Gastroesophageal sphincter (tissue), 4 donors: ENCODE results near the gene GFOD2. TPM values are rescaled to one million over a fixed set of nuclear protein-coding genes. Genes with fewer than 3 reads are reported as not detected.
A peak's percentile ranks its signal among the peaks of the same experiment; 100 is the strongest.

Experiments
- ATAC-seq: fragments of 150-250 bp; one replicate; pipeline ENCODE4 v1.9.1; 2016; ENCODE audit warnings: mild to moderate bottlenecking, moderate library complexity
- H3K27ac ChIP-seq, 4 donors: fragments of 200-600 bp; sonication (generic) in 3 of 4; 1 replicate in 3 of 4; 2 replicates in 1 of 4; pipeline ENCODE4 v1.5.1; 2016 to 2019
- H3K27me3 ChIP-seq: fragments of 200-600 bp; sonication (generic); one replicate; pipeline ENCODE4 v1.5.1; 2019
- H3K36me3 ChIP-seq, 2 donors: fragments of 200-600 bp; sonication (generic); one replicate each; pipeline ENCODE4 v1.5.1; 2019; ENCODE audit warnings: control low read depth in 1 of 2
- H3K4me1 ChIP-seq, 3 donors: fragments of 200-600 bp; sonication (generic); 1 replicate in 2 of 3; 2 replicates in 1 of 3; pipeline ENCODE4 v1.5.1; 2016 to 2019; ENCODE audit warnings: control low read depth in 2 of 3
- H3K4me3 ChIP-seq, 2 donors: fragments of 200-600 bp; sonication (generic); one replicate each; pipeline ENCODE4 v1.5.1; 2019; ENCODE audit warnings: mild to moderate bottlenecking in 1 of 2, moderate library complexity in 1 of 2
- H3K9me3 ChIP-seq, 3 donors: fragments of 200-600 bp; sonication (generic); one replicate each; pipeline ENCODE4 v1.5.1; 2017 to 2019; ENCODE audit warnings: control low read depth in 2 of 3
- CTCF ChIP-seq, 4 experiments: fragments of 200-600 bp in 2 of 4; fragments of 450-650 bp in 2 of 4; sonication (generic) in 1 of 4; IDR thresholded peaks; one replicate each; pipeline ENCODE4 v1.5.1; 2017 to 2019; ENCODE audit warnings: antibody characterized with exemption in 4 of 4, mild to moderate bottlenecking in 2 of 4, moderate library complexity in 2 of 4
- EP300 ChIP-seq: sonication (generic); formaldehyde crosslinking; IDR thresholded peaks from one replicate; pipeline ENCODE4 v1.6.1; 2017; ENCODE audit warnings: antibody characterized with exemption, mild to moderate bottlenecking
- POLR2A ChIP-seq, 2 donors: fragments of 450-650 bp; IDR thresholded peaks; one replicate each; pipeline ENCODE4 v1.6.1; 2017; ENCODE audit warnings: antibody characterized with exemption in 2 of 2, mild to moderate bottlenecking in 2 of 2, moderate library complexity in 1 of 2
- POLR2AphosphoS5 ChIP-seq: sonication (generic); formaldehyde crosslinking; IDR thresholded peaks from one replicate; pipeline ENCODE4 v1.6.1; 2017; ENCODE audit warnings: antibody characterized with exemption
- WGBS, 2 donors: methylation state at CpG; one replicate each; pipeline ENCODE4 v1.1.5; 2018; ENCODE audit warnings: low coverage in 1 of 2; 5-methylcytosine and 5-hydroxymethylcytosine counted together
- total RNA-seq, 4 donors: library from RNA; depleted of rRNA; stranded (reverse); fragments of >200 nt; gene quantifications; one replicate each; pipeline ENCODE4 v1.1.0, GENCODE V29; 2016

The GFOD2 gene
- total RNA-seq, 4 donors from 2014 or later: 16.3 to 24.9 (median 20.1) TPM

GRCh38 chr16:67647681-67648080 lies 71.4 kb downstream of the GFOD2 start:
- Histone ChIP-seq H3K4me3 (no peak overlapping the region), H3K27ac (no peak overlapping the region), H3K9me3 (no peaks in the 10 kb centered on the region), H3K27me3 (peaks cover 86% of the 10 kb centered on the region), H3K36me3 (no peaks in the 10 kb centered on the region), H3K4me1 (peaks cover 0 to 38% (median 7%) of the 10 kb centered on the region in 3 donors)
- no peak for ATAC-seq
- TF ChIP-seq POLR2A (IDR thresholded peaks at IDR 0.05) (no peak), POLR2AphosphoS5 (no peak), EP300 (no peak), CTCF (IDR thresholded peaks at IDR 0.05) (no peak)
- 85% methylated on average over 5 of the region's 13 CpGs; no CpG with 5 or more reads in 1 of the 2 donors for WGBS, 2 donors

GRCh38 chr16:67647111-67647651 lies 71.9 kb downstream of the GFOD2 start:
- TF ChIP-seq POLR2AphosphoS5: no peak
- Histone ChIP-seq H3K4me3 (no peak overlapping the region), H3K4me1 (peaks cover 0 to 40% (median 7%) of the 10 kb centered on the region in 3 donors), H3K27ac (no peak overlapping the region), H3K27me3 (peaks cover 81% of the 10 kb centered on the region), H3K9me3 (no peaks in the 10 kb centered on the region), H3K36me3 (no peaks in the 10 kb centered on the region)
- WGBS, 2 donors: no CpG with 5 or more reads among the region's 15 CpGs
- ATAC-seq: no peak

GRCh38 chr16:67645397-67646121 lies 73.6 kb downstream of the GFOD2 start:
- Histone ChIP-seq H3K4me1 (peaks cover 0 to 48% (median 7%) of the 10 kb centered on the region in 3 donors), H3K27ac (no peak overlapping the region), H3K4me3 (peak overlapping the region in 1 of 2 donors; percentile 41), H3K27me3 (peaks cover 65% of the 10 kb centered on the region), H3K36me3 (no peaks in the 10 kb centered on the region), H3K9me3 (no peaks in the 10 kb centered on the region)
- TF ChIP-seq POLR2AphosphoS5: no peak
- TF ChIP-seq EP300: no peak
- TF ChIP-seq CTCF (IDR thresholded peaks at IDR 0.05): no peak
- no peak for TF ChIP-seq POLR2A (IDR thresholded peaks at IDR 0.05)
- WGBS, 2 donors: no CpG with 5 or more reads among the region's 15 CpGs
- no peak for ATAC-seq

GRCh38 chr16:67644038-67644437 lies 75.1 kb downstream of the GFOD2 start:
- 87% methylated on average over 3 of the region's 9 CpGs; no CpG with 5 or more reads in 1 of the 2 donors for WGBS, 2 donors
- no peak for ATAC-seq
- H3K4me3 ChIP-seq: no peak overlapping the region

More at GRCh38 chr16:67644038-67644437, 75.1 kb downstream of the GFOD2 start:
- Histone ChIP-seq H3K4me1 (peaks cover 0 to 49% (median 7%) of the 10 kb centered on the region in 3 donors), H3K36me3 (peaks cover 0 to 5% of the 10 kb centered on the region in 2 donors), H3K27ac (no peak overlapping the region), H3K27me3 (peaks cover 50% of the 10 kb centered on the region), H3K9me3 (no peaks in the 10 kb centered on the region)
- no peak for TF ChIP-seq POLR2AphosphoS5
- TF ChIP-seq POLR2A (IDR thresholded peaks at IDR 0.05): no peak
- TF ChIP-seq EP300: no peak
- TF ChIP-seq CTCF (IDR thresholded peaks at IDR 0.05): no peak
